NCI-H2081 (cell line): ENCODE data around the gene MRTFA.
A peak's percentile ranks its signal among the peaks of the same experiment; 100 is the strongest.
"Not testable (repeated sequence)": the region's sequence is repeated elsewhere in the genome, so short reads cannot be mapped to it uniquely, and the experiment has no call there.

Experiments
- DNase-seq, 2 experiments: peaks; one replicate each; lab custom pipeline; 2025; lab: John Stamatoyannopoulos, UW

MRTFA gene

DNA sequence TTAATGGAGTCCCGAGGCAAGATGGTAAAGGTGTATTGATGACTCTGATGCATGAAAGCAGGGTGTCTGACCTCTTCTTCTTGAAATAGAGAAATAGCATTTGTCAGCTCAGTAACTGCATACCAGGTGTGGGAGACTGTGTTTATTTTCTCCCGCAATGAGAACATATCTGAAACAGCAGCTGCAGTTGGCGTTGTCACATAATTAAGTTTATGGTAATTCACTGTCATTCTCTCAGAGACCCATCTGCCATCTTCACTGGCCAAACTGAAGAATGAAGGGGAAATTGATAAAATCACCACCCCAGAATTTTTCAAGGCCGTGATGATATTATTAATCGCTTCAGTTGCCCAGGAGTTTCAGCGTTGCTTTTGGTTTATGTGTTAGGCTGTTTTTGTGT, 22.6 kb upstream of the MRTFA start:
- DNase-seq = peak in 1 of 2 experiments; percentile 27

DNA sequence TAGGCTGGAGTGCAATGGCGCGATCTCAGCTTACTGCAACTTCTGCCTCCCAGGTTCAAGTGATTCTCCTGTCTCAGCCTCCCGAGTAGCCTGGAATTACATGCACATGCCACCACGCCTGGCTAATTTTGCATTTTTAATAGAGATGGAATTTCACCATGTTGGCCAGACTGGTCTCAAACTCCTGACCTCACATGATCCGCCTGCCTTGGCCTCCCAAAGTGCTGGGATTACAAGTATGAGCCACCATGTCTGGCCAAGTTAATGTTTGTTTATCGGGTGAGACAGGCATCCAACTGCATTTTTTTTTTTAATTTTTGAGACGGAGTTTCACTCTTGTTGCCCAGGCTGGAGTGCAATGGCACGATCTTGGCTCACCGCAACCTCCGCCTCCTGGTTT, 20.1 kb upstream of the MRTFA start:
- not testable (repeated sequence) for DNase-seq

DNA sequence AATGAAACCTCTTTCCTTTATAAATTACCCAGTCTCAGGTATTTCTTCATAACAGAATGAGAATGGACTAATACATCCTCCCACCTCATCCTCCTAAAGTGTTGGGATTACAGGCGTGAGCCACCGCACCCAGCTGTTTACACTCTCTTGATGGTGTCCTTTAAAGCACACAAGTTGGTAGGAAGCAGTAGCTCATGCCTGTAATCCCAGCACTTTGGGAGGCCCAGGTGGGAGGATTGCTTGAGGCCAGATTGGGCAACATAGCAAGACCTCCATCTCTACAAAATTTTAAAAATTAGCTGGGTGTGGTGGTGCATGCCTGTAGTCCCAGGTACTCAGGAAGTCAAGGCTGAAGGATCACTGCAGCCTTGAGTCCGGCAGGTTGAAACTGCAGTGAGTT, 19.4 kb upstream of the MRTFA start:
- DNase-seq = not testable (repeated sequence)

DNA sequence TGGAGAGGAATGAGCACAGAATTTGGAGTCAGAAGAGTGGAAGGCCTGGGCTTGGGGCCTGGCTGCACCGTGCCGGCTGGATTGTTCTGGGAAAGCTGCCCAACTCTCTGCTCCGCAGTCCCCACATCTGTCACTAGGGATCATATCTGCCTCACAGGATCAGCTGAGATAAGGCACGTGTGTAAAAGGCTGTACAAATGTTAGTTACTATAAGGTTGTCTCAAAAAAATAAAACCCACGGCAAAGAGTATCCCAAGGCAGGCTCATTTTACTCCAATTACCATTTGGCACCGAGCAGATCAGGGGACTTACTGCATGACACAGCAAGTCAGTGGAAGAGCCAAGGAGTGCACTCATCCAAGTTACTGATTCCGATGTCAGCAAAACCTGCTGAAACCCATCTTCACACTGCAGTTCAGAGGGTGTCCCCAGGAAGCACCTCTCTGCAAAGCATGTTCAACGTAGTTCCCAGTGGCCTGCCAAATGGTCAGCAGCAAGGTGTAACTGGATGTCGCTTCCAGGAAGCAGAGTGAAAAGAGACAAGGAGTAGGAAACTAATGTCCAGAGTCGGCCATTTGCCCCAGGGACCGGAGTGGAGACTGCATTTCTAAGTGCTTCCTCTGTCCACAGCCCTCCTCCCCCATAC, 18.1 kb upstream of the MRTFA start:
- DNase-seq = peak; percentile 30 to 63

DNA sequence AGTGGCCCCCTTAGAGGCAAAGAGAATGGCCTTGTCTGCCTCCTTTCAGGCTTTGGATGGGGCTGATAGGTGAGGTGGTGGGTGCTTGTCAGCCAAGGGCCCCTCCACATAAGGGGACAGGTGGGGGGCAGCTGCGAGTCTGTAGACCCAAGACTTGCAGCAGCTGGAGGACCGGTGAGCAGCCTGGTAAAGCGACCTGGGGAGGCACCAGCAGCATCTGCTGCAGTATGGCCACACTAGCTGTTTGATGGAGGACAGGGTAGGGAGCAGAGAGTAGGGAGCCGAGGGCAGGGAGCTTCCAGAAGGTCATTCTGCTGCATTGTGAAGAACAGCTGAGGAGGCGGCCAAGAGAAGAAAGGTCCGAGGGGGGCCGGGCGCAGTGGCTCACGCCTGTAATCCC, 16.8 kb upstream of the MRTFA start:
- DNase-seq = no peak

DNA sequence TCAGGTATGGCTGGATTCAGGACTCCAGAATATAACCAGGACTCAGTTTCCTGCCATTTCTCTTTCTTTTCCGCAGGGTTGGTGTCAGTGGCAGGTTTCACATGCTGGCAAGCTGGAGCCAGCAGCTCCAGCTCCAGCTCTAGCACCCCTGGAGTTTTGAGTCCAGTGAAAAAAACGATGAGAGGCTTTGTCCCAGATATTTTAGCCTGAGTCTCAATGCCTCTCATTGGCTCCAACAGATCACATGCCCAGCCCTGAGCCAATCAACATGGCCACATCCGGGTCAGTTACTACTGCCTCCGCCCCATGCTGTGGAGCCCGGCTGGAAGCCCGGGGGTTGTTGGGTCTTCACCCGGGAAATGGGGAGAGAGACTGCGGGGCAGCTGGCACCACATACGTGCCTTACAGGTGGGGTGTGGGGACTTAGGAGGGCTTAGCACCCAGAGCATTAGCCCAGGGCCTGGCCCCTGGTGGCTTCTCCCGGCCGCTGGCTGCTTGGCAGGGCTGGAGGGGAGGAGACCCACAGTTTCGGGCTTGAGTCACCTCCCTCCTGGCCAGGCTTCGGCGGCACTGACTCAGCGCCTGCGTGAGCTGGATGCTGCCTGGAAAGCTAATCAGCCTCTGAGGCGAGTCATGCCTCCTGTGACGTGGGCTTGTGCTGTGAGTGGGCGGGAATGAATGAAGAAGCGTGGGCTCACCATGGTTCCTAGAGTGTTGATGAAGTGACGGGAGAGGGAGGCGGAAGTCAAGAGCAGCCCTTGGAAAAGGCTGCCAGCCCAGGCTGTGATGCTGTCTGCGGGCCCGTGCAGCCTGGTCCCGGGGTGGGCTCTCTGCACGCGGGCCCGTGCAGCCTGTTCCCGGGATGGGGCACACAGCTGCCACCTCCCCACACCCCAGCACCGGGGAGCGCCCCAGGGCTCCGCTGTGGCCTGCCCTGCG, 15.3 kb upstream of the MRTFA start:
- DNase-seq = peak; percentile 85 to 94

DNA sequence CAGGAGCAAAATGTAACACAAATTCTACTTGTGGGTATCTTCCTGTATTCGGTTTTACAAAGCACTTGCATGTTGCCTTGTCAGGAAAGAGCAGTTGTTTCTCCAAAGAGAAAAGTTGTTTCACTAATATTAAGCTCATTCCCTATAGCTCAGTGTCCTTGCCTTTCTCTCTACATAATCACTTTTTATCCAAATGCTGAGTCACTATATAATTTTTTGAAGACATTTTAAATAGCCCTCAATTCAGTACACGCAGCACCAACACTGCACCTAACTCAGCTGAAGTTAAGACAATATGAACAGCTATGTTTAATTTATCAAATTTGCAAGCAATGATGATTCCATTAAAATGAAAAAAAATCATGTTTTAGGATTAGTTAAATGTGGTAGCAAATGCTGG, 14.5 kb upstream of the MRTFA start:
- DNase-seq = no peak

DNA sequence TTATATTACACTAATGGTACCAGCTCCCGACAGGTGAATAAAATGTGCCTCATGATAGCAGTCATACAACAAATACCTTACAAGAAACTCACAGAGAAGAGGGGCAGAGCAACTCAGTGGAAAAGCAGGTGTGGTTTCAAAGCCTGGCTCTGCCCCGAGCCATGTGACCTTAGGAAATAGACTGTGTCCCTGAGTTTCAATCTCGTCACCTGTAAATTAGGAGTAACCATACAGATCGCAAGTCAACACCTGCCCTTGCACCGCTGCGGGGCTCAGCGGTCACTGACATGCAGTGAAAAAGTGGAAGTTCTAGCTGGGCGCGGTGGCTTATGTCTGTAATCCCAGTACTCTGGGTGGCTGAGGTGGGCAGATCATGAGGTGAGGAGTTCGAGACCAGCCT, 11.9 kb upstream of the MRTFA start:
- DNase-seq = no peak

DNA sequence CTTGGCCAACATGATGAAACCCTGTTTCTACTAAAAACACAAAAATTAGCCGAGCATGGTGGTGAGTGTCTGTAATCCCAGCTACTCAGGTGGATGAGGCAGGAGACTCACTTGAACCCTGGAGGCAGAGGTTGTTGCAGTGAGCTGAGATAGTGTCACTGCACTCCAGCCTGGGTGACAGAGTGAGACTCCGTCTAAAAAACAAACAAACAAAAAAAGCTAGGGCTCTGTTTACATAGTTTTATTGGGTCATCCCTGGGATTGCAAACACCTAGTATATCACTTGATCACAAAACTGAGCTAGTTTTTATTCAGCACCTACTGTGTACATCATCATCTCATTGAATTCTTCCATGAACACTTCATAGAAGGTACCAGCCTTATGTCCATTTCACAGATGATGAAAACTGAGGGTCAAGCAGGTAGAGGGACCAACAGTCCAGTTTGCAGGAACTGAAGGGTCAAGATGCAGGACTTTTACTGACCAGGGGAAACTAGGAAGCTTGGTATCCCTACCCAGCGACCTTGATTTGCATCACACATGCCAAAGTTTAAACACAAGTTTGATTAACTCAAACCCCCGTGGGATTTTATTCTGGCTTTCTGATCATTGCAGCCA, 9.2 kb upstream of the MRTFA start:
- DNase-seq = no peak

DNA sequence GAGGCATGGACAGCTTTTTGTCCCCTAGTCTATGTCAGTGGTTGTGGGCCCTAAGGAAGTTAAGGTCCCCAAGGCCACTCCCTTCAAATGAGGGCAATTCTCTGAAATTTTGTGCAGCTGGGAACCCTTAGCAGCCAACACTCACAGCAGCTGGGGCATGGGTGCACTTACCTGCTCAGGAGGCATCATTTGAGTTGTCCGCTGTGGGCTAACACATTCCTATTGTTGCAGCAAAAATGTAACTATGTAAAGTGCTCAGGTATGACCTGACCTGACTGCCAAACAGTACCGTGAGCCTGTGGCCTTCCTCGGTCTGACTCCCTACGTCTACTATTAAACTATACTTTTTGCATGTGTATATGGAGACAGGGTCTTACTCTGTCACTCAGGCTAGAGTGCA, 5.8 kb upstream of the MRTFA start:
- DNase-seq = no peak

DNA sequence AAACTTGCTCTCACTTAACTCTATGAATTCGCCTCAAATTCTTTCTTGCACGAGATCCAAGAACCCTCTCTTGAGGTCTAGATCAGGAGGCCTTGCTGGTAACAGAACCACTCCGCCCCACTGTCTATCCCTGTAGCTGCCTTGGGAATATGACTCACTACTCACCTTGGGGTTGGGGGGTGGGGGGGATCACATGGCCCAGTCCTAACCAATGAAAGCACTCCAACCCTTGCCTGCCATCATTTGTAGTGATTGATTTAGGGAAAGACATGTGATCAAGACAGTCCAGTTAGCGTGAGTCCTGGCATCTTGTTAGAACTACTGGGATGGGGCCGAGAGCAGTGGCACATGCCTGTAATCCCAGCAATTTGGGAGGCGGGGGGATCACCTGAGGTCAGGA, 4.8 kb upstream of the MRTFA start:
- no peak for DNase-seq

DNA sequence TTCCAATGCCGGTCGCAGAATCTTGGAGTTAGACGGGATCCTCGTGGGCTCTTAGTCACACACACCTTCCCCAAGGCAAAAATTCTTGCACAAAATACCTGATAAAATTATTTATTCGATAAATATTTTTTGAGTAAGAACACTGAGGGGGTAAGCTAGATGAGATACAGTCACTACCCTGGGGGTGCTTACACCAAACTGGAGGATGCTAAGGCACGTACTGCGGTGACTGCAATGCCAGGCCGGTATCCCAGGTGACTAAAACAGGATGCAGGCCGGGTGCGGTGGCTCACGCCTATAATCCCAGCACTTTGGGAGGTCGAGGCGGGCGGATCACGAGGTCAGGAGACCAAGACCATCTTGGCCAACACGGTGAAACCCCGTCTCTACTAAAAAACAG, 1.7 kb upstream of the MRTFA start:
- DNase-seq = no peak

DNA sequence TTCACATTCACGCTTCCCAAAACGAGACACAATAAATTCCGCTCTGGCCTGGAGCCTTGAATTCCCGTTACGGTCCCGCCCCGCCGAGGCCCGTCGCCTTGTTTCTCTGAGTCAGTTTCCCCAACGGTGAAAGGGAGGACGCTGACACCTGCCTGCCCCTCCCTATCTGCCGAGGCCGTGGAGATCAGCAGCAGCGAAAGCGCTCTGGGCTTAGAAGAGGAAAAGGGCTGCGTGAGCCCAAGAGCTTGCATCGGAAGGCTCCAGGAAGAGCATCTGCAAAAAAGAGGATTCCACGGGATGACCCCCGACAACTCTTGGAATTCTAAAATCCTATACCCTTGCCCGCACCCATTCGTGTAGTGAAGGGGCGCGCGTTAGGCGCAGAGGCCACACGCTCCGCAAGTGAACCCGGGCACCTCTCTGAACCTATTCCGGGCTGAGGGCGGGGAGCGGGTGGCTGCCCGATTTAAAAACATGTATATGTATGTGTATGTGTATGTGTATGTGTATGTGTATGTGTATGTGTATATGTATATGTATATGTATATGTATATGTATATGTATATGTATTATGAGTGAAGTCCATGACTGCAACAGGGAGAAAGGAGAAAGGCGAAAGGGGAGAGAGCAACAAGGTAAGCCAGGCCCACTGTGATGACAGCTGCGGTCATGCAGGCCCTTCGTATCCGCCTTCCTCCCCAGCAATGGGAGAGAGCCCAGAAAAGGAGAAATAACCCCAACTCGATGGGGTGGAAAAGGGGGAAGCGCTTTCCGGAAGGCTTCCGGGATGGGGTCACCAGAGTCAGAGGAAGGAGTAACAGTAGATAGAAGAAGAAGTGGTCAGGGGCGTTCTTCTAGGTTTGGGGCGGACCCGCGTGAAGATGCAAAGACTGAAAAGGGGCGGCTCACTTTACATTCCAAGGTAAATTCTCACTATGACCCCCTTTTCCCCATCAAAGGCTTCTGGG, 948 bp upstream of the MRTFA start:
- DNase-seq = peak in 1 of 2 experiments; percentile 38

DNA sequence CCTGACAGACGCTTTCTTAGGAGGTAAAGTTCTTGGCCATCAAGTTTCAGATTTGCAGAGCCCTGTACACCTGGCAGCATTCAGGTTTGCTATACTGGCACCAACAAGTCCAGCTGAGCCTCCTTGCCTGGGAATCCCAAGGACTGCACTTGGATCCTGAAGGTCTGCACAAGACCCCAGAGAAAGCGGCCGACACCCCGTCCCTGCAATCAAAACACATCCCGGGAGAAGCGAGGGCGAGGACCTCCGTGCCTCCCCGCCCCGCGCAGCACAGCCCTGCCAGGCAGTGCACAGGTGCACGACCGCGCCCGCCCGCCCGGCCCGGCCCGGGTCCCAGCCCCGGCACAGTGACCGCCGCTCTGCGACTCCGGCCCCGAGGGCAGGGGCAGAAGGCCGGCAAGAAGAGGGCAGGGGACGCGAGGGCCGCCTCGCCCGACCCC, 559 bp downstream of the MRTFA start:
- no peak for DNase-seq

DNA sequence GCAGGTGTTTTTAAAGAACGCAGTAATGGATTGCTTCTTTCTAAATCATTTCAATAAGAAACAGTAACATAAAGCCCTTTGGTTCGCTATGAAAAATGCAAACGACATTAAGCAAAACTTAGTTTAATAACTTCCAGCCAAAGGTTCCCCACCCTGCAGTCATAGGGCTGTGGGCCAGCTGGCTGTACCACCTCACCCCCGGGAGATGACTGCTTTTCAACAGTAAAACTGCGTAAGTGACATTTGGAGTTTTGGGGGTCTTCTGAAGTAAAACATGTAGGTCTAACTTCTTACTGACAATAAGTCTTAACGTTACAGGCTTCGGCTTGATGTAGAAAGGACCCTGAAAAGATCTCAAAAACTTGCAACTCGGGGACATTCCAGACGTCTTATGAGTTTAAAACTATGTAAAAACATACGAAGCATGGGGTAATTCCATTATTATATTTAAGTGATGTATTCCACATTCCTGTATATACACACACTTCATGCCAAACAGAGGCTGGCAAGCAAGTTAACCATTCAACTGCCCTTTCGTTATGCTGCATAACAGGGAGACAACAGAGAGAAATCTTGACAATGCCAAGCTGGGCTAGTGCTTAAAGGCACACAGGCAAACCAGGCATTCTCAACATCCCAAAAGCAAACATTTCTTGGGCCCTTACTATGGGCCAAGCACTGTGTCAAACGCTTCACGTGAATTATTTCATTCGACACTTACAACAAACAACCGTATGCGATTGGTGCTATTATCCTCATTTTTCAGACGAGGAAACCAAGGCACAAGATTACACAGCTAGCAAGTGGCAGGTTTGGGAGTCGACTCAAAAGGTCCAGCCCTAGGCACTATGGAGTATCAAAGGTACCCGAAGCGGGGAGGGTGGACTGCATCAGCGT, 1.2 kb downstream of the MRTFA start:
- DNase-seq = no peak

DNA sequence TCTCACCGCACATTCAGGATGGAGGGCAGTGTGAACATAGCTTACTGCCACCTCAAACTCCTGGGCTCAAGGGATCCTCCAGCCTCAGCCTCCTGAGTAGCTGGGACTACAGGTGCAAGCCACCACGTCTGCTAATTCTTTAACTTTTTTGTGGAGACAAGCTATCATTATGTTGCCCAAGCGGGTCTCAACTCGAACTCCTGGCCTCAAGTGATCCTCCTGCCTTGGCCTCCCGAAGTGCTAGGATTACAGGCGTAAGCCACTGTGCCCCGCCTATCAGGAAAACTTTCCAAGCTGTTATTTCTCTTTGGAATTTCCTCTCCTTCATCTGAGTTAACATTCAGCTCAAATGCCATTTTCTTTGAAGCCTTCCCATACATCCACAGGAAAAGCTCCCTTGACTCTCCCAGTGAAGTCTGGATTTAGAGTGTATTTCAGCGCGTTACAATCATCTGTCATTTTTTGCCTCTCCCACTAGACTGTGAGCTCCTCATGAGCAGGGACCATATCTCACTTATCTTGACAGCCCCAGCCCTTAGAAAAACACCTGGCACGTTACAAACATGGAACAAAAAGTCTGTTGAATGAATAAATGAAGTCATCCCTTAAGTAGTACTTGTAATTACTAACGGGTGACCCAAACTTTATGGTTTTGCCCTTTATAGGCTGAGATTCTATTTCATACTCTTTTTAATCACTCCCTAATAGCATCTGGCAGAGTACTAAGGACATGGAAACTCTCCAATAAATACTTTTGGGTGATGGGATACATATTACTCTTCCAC, 2.2 kb downstream of the MRTFA start:
- no peak for DNase-seq

DNA sequence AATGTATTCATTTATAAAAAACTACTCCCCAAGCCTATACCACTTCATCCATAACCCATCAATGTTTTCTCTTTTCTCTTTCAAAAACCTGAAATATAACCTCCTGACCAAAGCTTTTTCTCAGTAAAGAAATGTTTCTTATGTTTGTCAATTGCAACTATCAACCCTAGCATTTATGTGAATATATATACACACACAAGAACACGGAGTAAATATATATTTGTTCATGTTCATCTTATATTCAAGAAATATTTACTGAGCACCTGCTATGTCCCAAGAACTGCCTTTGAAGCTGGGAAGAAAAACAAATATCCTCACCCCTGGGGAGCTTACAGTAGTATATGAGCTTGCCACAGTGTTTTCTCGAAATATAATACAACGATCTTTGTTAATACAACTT, 3.5 kb downstream of the MRTFA start:
- no peak for DNase-seq

DNA sequence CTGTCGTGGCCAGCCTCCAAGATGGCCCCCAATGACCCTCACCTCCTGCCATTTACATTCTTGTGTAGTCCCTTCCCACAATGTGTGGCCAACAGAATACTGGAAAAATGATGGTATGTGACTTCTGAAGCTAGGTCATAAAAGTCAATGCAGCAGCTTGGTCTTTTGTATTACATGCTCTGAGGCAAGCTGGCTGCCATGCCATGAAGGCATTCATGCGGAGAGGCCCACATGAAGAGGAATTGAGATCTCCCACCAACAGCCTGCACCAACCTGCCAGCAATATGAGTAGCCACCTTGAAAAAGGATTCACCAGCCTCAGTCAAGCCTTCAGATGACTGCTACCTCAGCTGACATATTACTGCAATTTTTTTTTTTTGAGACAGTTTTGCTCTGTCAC, 4.6 kb downstream of the MRTFA start:
- no peak for DNase-seq

DNA sequence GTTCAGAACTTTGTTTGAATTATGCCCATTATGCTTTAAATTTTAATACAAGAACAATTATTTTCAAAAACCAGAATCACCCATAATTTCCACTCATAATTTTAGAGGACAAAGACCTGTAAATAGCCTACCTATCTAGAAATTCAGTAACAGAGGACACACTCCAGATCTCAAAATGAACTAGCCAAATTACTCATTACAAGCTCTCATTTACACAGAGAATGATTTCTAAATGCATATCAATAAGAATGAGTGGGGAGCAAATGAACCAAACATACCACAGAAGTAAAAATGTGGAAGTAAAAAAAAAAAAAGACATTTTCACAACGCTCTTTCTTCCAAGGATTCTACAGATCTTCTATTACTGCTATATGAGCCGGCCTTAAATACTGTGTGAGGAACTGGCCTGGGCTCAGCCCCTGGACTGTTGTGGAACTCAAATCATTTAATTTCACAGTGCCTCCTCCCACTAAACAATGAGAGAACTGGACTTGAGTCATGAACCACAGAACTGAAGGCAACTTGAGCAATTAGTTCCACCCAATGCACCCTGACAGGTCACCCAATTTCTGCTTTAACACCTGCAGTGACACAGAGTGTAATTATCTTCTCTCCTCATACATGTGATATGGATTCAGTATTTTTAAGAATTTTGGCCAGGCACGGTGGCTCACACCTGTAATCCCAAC, 8.0 kb downstream of the MRTFA start:
- no peak for DNase-seq
